ENCODE results near the gene BRF1. TPM values are rescaled to one million over a fixed set of nuclear protein-coding genes. Genes with fewer than 3 reads are reported as not detected.

The BRF1 gene
- total and polyA plus RNA-seq, 2 of the 8 experiments (the other 6 are each of a cell fraction or from before 2014, with no cell fraction given): 7.7 to 18.3 TPM

DNA sequence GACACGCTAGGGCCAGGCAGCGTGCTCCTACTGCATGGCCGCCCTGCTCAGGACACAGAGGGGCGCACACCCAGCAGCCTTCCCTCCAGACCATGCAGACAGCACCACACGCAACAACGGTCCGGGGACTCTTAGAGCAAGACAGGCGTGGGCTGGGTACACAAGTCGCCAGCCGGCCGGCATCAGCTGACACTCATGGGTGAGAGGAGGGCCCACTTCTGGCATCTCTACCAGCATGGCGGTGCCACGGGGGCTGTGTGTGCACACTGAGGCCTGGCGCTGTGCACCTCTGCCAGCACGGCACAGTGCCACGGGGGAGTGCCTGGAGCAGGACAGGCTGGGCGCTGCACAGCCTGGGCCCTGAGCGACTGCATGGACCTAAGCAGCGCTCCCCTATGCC is 59.2 kb downstream of the BRF1 start (continued):
- TF ChIP-seq, protein P1, sequence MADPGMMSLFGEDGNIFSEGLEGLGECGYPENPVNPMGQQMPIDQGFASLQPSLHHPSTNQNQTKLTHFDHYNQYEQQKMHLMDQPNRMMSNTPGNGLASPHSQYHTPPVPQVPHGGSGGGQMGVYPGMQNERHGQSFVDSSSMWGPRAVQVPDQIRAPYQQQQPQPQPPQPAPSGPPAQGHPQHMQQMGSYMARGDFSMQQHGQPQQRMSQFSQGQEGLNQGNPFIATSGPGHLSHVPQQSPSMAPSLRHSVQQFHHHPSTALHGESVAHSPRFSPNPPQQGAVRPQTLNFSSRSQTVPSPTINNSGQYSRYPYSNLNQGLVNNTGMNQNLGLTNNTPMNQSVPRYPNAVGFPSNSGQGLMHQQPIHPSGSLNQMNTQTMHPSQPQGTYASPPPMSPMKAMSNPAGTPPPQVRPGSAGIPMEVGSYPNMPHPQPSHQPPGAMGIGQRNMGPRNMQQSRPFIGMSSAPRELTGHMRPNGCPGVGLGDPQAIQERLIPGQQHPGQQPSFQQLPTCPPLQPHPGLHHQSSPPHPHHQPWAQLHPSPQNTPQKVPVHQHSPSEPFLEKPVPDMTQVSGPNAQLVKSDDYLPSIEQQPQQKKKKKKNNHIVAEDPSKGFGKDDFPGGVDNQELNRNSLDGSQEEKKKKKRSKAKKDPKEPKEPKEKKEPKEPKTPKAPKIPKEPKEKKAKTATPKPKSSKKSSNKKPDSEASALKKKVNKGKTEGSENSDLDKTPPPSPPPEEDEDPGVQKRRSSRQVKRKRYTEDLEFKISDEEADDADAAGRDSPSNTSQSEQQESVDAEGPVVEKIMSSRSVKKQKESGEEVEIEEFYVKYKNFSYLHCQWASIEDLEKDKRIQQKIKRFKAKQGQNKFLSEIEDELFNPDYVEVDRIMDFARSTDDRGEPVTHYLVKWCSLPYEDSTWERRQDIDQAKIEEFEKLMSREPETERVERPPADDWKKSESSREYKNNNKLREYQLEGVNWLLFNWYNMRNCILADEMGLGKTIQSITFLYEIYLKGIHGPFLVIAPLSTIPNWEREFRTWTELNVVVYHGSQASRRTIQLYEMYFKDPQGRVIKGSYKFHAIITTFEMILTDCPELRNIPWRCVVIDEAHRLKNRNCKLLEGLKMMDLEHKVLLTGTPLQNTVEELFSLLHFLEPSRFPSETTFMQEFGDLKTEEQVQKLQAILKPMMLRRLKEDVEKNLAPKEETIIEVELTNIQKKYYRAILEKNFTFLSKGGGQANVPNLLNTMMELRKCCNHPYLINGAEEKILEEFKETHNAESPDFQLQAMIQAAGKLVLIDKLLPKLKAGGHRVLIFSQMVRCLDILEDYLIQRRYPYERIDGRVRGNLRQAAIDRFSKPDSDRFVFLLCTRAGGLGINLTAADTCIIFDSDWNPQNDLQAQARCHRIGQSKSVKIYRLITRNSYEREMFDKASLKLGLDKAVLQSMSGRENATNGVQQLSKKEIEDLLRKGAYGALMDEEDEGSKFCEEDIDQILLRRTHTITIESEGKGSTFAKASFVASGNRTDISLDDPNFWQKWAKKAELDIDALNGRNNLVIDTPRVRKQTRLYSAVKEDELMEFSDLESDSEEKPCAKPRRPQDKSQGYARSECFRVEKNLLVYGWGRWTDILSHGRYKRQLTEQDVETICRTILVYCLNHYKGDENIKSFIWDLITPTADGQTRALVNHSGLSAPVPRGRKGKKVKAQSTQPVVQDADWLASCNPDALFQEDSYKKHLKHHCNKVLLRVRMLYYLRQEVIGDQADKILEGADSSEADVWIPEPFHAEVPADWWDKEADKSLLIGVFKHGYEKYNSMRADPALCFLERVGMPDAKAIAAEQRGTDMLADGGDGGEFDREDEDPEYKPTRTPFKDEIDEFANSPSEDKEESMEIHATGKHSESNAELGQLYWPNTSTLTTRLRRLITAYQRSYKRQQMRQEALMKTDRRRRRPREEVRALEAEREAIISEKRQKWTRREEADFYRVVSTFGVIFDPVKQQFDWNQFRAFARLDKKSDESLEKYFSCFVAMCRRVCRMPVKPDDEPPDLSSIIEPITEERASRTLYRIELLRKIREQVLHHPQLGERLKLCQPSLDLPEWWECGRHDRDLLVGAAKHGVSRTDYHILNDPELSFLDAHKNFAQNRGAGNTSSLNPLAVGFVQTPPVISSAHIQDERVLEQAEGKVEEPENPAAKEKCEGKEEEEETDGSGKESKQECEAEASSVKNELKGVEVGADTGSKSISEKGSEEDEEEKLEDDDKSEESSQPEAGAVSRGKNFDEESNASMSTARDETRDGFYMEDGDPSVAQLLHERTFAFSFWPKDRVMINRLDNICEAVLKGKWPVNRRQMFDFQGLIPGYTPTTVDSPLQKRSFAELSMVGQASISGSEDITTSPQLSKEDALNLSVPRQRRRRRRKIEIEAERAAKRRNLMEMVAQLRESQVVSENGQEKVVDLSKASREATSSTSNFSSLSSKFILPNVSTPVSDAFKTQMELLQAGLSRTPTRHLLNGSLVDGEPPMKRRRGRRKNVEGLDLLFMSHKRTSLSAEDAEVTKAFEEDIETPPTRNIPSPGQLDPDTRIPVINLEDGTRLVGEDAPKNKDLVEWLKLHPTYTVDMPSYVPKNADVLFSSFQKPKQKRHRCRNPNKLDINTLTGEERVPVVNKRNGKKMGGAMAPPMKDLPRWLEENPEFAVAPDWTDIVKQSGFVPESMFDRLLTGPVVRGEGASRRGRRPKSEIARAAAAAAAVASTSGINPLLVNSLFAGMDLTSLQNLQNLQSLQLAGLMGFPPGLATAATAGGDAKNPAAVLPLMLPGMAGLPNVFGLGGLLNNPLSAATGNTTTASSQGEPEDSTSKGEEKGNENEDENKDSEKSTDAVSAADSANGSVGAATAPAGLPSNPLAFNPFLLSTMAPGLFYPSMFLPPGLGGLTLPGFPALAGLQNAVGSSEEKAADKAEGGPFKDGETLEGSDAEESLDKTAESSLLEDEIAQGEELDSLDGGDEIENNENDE (IDR thresholded peaks at IDR 0.05; ENCODE audit: insufficient replicate concordance, low read length): no peak
- TF ChIP-seq POU5F1 (IDR thresholded peaks at IDR 0.05; ENCODE audit: low read depth, low read length) (no peak), FOSL1 (IDR thresholded peaks at IDR 0.05; ENCODE audit: insufficient read depth, low read depth, low read length) (no peak), CEBPB (IDR thresholded peaks at IDR 0.05; ENCODE audit: low read depth, low read length) (no peak), CREB1 (IDR thresholded peaks at IDR 0.05) (no peak), CTBP2 (IDR thresholded peaks at IDR 0.05; ENCODE audit: borderline replicate concordance, insufficient read depth, insufficient read length, low read length) (no peak), KDM5A (IDR thresholded peaks at IDR 0.05; ENCODE audit: low read length) (no peak), BRCA1 (IDR thresholded peaks at IDR 0.05; ENCODE audit: low read depth, low read length) (no peak), SRF (IDR thresholded peaks at IDR 0.05; ENCODE audit: low read depth, low read length) (no peak)
- TF ChIP-seq, protein P2, sequence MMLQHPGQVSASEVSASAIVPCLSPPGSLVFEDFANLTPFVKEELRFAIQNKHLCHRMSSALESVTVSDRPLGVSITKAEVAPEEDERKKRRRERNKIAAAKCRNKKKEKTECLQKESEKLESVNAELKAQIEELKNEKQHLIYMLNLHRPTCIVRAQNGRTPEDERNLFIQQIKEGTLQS (IDR thresholded peaks at IDR 0.05; ENCODE audit: insufficient read depth, low read depth, low read length): no peak
